ENCODE results near the gene ZNF580. TPM values are rescaled to one million over a fixed set of nuclear protein-coding genes. Genes with fewer than 3 reads are reported as not detected.

Gene ZNF580
- total and polyA plus RNA-seq, 3 experiments from 2014 or later: 15.2 to 41.3 (median 39.6) TPM

GRCh38 chr19:55644842-55645511, 4.2 kb downstream of the ZNF580 start:
- H3K9me3 Mint-ChIP-seq: peaks cover 0 to 3% (median 0%) of the 10 kb centered on the region in 5 donors
- Histone ChIP-seq H3K36me3 (ENCODE audit: insufficient read depth, low read length) (peaks cover 4% of the 10 kb centered on the region), H3K27me3 (ENCODE audit: insufficient read depth, low read length, poor library complexity, severe bottlenecking) (no peaks in the 10 kb centered on the region), H3K9me3 (ENCODE audit: low read length) (no peaks in the 10 kb centered on the region), H3K27ac (ENCODE audit: low read depth, low read length) (peak overlapping the region; percentile 72), H3K4me3 (ENCODE audit: low read length) (no peak overlapping the region), H3K4me1 (ENCODE audit: insufficient read depth, low read length) (peaks cover 37% of the 10 kb centered on the region)
- H3K36me3 Mint-ChIP-seq: peaks cover 0 to 15% (median 0%) of the 10 kb centered on the region in 3 donors
- CTCF ChIA-PET: interaction anchor here (1.1 to 3.9 kb wide), 4 partner anchors 8 to 13 kb away, joined by 3 to 18 read pairs (median 4); no protein-coding TSS in a partner anchor
- H3K4me3 Mint-ChIP-seq: peak overlapping the region; percentile 84 to 98 (median 90)
- no peaks in the 10 kb centered on the region for H3K27me3 Mint-ChIP-seq
- POLR2A ChIA-PET: interaction anchor here (2.0 kb wide), 1 partner anchor 10 kb away, joined by 6 read pairs; the partner anchor contains the start of gene U2AF2
- peaks cover 39 to 63% (median 49%) of the 10 kb centered on the region in 3 donors for H3K4me1 Mint-ChIP-seq
- DNase-seq: no peak
- peak overlapping the region in 1 of 8 donors; percentile 85 for H3K27ac Mint-ChIP-seq

- H3K36me3 ChIP-seq (ENCODE audit: insufficient read depth, low read length): peaks cover 4% of the 10 kb centered on the region
- Mint-ChIP-seq H3K27me3 (no peaks in the 10 kb centered on the region), H3K36me3 (peaks cover 0 to 15% (median 0%) of the 10 kb centered on the region in 3 donors), H3K9me3 (peaks cover 0 to 3% (median 0%) of the 10 kb centered on the region in 5 donors), H3K27ac (peak overlapping the region in 3 of 8 donors; percentile 50 to 82 (median 66)), H3K4me1 (peaks cover 36 to 61% (median 44%) of the 10 kb centered on the region in 3 donors), H3K4me3 (peak overlapping the region in 6 of 7 donors; percentile 52 to 90 (median 63))
- POLR2A ChIA-PET: interaction anchor here (2.0 kb wide), 1 partner anchor 9 kb away, joined by 6 read pairs; the partner anchor contains the start of gene U2AF2
- no peaks in the 10 kb centered on the region for H3K9me3 ChIP-seq (ENCODE audit: low read length)
- H3K4me1 ChIP-seq (ENCODE audit: insufficient read depth, low read length): peaks cover 34% of the 10 kb centered on the region
- no peak overlapping the region for H3K27ac ChIP-seq (ENCODE audit: low read depth, low read length)
- CTCF ChIA-PET: interaction anchor here (1.1 to 3.9 kb wide), 2 partner anchors 8 to 9 kb away, joined by 4 to 18 read pairs; no protein-coding TSS in a partner anchor
- no peak overlapping the region for H3K4me3 ChIP-seq (ENCODE audit: low read length)
- H3K27me3 ChIP-seq (ENCODE audit: insufficient read depth, low read length, poor library complexity, severe bottlenecking): no peaks in the 10 kb centered on the region
- no peak for DNase-seq
Observed at GRCh38 chr19:55645512-55645881, 4.7 kb downstream of the ZNF580 start.

GRCh38 chr19:55646889-55647731, 6.3 kb downstream of the ZNF580 start:
- Mint-ChIP-seq H3K36me3 (peaks cover 0 to 13% (median 0%) of the 10 kb centered on the region in 3 donors), H3K9me3 (peaks cover 0 to 5% (median 0%) of the 10 kb centered on the region in 5 donors), H3K27me3 (no peaks in the 10 kb centered on the region), H3K27ac (peak overlapping the region in 4 of 8 donors; percentile 63 to 86 (median 74)), H3K4me1 (peaks cover 27 to 50% (median 34%) of the 10 kb centered on the region in 3 donors), H3K4me3 (peak overlapping the region; percentile 54 to 86 (median 70))
- POLR2A ChIA-PET: interaction anchor here (0.6 to 3.0 kb wide), 5 partner anchors 12 to 170 kb away, joined by 3 to 12 read pairs (median 3); partner anchors contain the start of gene ZNF784
- peak overlapping the region; percentile 63 for H3K4me3 ChIP-seq (ENCODE audit: low read length)
- no peak for DNase-seq
- CTCF ChIA-PET: interaction anchor here (1.2 to 3.9 kb wide), 3 partner anchors 10 to 143 kb away, joined by 3 to 26 read pairs (median 18); no protein-coding TSS in a partner anchor
- peaks cover 4% of the 10 kb centered on the region for H3K36me3 ChIP-seq (ENCODE audit: insufficient read depth, low read length)
- peak overlapping the region; percentile 69 for H3K27ac ChIP-seq (ENCODE audit: low read depth, low read length)
- H3K9me3 ChIP-seq (ENCODE audit: low read length): no peaks in the 10 kb centered on the region
- H3K27me3 ChIP-seq (ENCODE audit: insufficient read depth, low read length, poor library complexity, severe bottlenecking): no peaks in the 10 kb centered on the region
- H3K4me1 ChIP-seq (ENCODE audit: insufficient read depth, low read length): peaks cover 29% of the 10 kb centered on the region

DNA sequence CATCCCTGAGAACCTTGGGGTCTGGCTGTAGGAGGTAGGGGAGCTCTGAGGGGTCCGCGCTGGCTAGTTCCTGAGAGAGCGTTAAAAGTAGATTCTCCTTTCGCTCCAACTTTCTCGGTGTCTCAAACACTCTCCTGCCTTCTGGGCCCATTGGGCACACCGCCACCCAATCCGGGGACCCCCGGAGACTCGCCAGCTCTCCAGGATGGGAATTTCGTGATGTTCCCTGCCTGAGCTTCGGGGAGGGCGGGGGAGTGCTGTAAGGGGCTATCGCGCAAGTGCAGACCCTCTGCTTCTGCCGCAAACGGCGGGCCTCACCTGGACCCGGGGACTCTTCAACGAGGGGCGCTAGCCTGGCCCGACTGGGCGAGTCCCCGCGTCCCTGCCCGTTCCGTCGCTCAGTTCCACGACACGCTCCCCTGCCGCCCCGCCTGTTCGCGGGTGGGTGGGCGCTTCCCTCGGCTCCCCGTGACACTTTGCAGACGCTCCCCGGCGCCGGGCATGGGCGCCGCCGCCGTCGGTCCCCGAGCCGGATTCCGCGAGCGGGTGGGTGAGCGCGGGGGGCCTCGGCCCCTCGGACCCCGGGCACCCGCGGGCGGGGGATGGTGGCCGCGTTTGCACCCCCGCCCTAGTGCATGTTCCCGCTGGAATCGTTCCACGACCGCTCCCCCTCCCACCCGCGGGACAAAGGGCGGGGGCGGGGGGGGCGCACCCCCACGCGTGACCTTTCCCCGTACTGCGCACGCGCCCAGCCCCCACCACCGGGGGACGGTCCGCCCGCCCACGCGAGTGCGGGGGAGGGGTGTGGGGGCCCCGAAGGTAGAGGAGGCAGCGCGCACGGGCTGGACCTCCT, 7.2 kb downstream of the ZNF580 start, which contains the start of gene CCDC106:
CCDC106 (plus strand) TSS at position 481 of the 853 bp plus-strand sequence. CDS start 835 bp downstream, outside the sequence.
- peaks cover 28% of the 10 kb centered on the region for H3K4me1 ChIP-seq (ENCODE audit: insufficient read depth, low read length)
- Mint-ChIP-seq H3K4me3 (peak within 1 kb of the TSS; percentile 67 to 87 (median 73)), H3K27me3 (no peaks in the 10 kb centered on the region), H3K9me3 (peaks cover 0 to 5% (median 0%) of the 10 kb centered on the region in 5 donors), H3K36me3 (peaks cover 0 to 13% (median 0%) of the 10 kb centered on the region in 3 donors), H3K4me1 (peaks cover 23 to 46% (median 30%) of the 10 kb centered on the region in 3 donors), H3K27ac (peak within 1 kb of the TSS in 6 of 8 donors; percentile 61 to 86 (median 66))
- ChIA-PET POLR2A (interaction anchor here (0.7 to 3.0 kb wide), 4 partner anchors 12 to 24 kb away, joined by 3 to 12 read pairs (median 4); partner anchors contain the start of gene ZNF784), CTCF (interaction anchor here (1.0 to 3.9 kb wide), 3 partner anchors 9 to 16 kb away, joined by 3 to 26 read pairs (median 18); no protein-coding TSS in a partner anchor)
- no peaks in the 10 kb centered on the region for H3K9me3 ChIP-seq (ENCODE audit: low read length)
- H3K27me3 ChIP-seq (ENCODE audit: insufficient read depth, low read length, poor library complexity, severe bottlenecking): no peaks in the 10 kb centered on the region
- peak within 1 kb of the TSS; percentile 63 for H3K4me3 ChIP-seq (ENCODE audit: low read length)
- peak in 3 of 5 donors; percentile 31 to 72 (median 63) for DNase-seq
- peak within 1 kb of the TSS; percentile 69 for H3K27ac ChIP-seq (ENCODE audit: low read depth, low read length)
- H3K36me3 ChIP-seq (ENCODE audit: insufficient read depth, low read length): peaks cover 4% of the 10 kb centered on the region

DNA sequence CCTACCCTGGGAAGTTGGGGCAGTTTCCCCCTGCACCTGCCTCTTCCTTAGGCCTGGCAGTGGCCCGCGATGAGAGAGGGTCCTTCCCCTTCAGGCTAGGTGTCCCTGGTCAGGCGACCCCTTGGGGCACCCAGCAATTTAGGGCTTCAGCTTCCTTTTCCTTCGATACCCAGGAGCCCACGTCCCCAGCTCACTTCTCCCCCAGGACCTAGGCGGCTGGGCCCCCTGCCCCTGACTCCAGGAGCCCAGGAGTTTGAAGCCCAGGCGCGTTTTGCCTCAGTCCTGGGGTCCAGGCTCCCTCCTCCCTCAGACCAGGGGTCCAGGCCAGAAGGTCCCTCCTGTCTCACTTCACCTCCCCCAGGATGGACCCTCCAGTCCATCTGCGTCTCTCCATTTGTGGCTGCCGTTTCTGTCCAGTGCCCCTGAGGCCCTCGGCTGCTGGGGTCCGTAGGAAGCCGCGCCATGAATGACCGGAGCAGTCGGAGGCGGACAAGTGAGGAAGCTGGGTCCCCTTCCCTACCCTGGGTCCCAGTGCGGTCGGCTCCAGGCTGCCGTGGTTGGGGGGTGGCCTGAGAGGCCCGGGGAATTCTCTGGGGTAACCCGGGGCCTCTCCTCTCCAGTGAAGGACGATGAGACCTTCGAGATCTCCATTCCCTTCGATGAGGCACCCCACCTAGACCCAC, 7.9 kb downstream of the ZNF580 start:
- H3K27ac Mint-ChIP-seq: peak overlapping the region in 1 of 8 donors; percentile 46
- DNase-seq: no peak
- H3K9me3 Mint-ChIP-seq: peaks cover 0 to 2% (median 0%) of the 10 kb centered on the region in 5 donors
- peaks cover 0 to 13% (median 0%) of the 10 kb centered on the region in 3 donors for H3K36me3 Mint-ChIP-seq
- peaks cover 17 to 43% (median 24%) of the 10 kb centered on the region in 3 donors for H3K4me1 Mint-ChIP-seq
- peaks cover 24% of the 10 kb centered on the region for H3K4me1 ChIP-seq (ENCODE audit: insufficient read depth, low read length)
- H3K4me3 ChIP-seq (ENCODE audit: low read length): peak overlapping the region; percentile 63
- peaks cover 0 to 1% of the 10 kb centered on the region in 2 donors for H3K27me3 Mint-ChIP-seq
- no peaks in the 10 kb centered on the region for H3K9me3 ChIP-seq (ENCODE audit: low read length)
- ChIA-PET CTCF (interaction anchor here (0.8 to 3.9 kb wide), 4 partner anchors 10 to 17 kb away, joined by 3 to 26 read pairs (median 10); no protein-coding TSS in a partner anchor), POLR2A (interaction anchor here (3.0 kb wide), 1 partner anchor 13 kb away, joined by 12 read pairs; no protein-coding TSS in a partner anchor)
- H3K4me3 Mint-ChIP-seq: peak overlapping the region; percentile 58 to 87 (median 67)
- H3K36me3 ChIP-seq (ENCODE audit: insufficient read depth, low read length): peaks cover 4% of the 10 kb centered on the region
- H3K27ac ChIP-seq (ENCODE audit: low read depth, low read length): peak overlapping the region; percentile 69
- H3K27me3 ChIP-seq (ENCODE audit: insufficient read depth, low read length, poor library complexity, severe bottlenecking): no peaks in the 10 kb centered on the region

- Histone ChIP-seq H3K27me3 (ENCODE audit: insufficient read depth, low read length, poor library complexity, severe bottlenecking) (no peaks in the 10 kb centered on the region), H3K9me3 (ENCODE audit: low read length) (no peaks in the 10 kb centered on the region), H3K27ac (ENCODE audit: low read depth, low read length) (peak overlapping the region; percentile 69), H3K4me1 (ENCODE audit: insufficient read depth, low read length) (peaks cover 17% of the 10 kb centered on the region), H3K4me3 (ENCODE audit: low read length) (no peak overlapping the region), H3K36me3 (ENCODE audit: insufficient read depth, low read length) (peaks cover 4% of the 10 kb centered on the region)
- Mint-ChIP-seq H3K36me3 (peaks cover 0 to 16% (median 0%) of the 10 kb centered on the region in 3 donors), H3K27me3 (peaks cover 0 to 7% of the 10 kb centered on the region in 2 donors), H3K9me3 (peaks cover 0 to 3% (median 0%) of the 10 kb centered on the region in 5 donors), H3K4me1 (peaks cover 11 to 35% (median 17%) of the 10 kb centered on the region in 3 donors), H3K4me3 (peak overlapping the region in 6 of 7 donors; percentile 55 to 80 (median 72)), H3K27ac (peak overlapping the region in 2 of 8 donors; percentile 46 to 70)
- ChIA-PET POLR2A (interaction anchor here (0.5 kb wide), 1 partner anchor 23 kb away, joined by 4 read pairs; no protein-coding TSS in a partner anchor), CTCF (interaction anchor here (0.8 to 3.9 kb wide), 3 partner anchors 10 to 17 kb away, joined by 3 to 26 read pairs (median 3); no protein-coding TSS in a partner anchor)
- DNase-seq: no peak
Observed at GRCh38 chr19:55649268-55650125, 8.7 kb downstream of the ZNF580 start.

All from CD8-positive, alpha-beta memory T cell (primary cell).